GM12878 (cell line): ENCODE data around the gene TUBB4B. TPM values are rescaled to one million over a fixed set of nuclear protein-coding genes. Genes with fewer than 3 reads are reported as not detected.

ENCODE experiments used
- BACH1 ChIP-seq: fragments of 450-650 bp; IDR thresholded peaks from 2 replicates; pipeline ENCODE4 v1.6.1; 2017; ENCODE audit warnings: mild to moderate bottlenecking, borderline replicate concordance
- CBX5 ChIP-seq: sonication (generic); IDR thresholded peaks from 2 replicates; pipeline ENCODE4 v1.6.1; 2016; ENCODE audit warnings: low read depth, moderate library complexity, mild to moderate bottlenecking, inconsistent platforms
- CREB1 ChIP-seq: IDR thresholded peaks from 2 replicates; pipeline ENCODE4 v1.6.1; 2012; ENCODE audit warnings: low read depth, mild to moderate bottlenecking, inconsistent platforms
- IKZF2 ChIP-seq, 2 experiments: fragments of 450-650 bp; IDR thresholded peaks; 2 replicates each; pipeline ENCODE4 v1.6.1; 2017; ENCODE audit warnings: mild to moderate bottlenecking in 2 of 2, moderate library complexity in 2 of 2
- KDM1A ChIP-seq: fragments of 200-600 bp; sonication (generic); IDR thresholded peaks from 2 replicates; pipeline ENCODE4 v1.6.1; 2016; ENCODE audit warnings: borderline replicate concordance
- KLF5 ChIP-seq: fragments of 450-650 bp; IDR thresholded peaks from 2 replicates; pipeline ENCODE4 v1.6.1; 2014; ENCODE audit warnings: mild to moderate bottlenecking; ENCODE audit not compliant: partially characterized antibody
- NFXL1 ChIP-seq: fragments of 450-650 bp; IDR thresholded peaks from 2 replicates; pipeline ENCODE4 v1.6.1; 2017; ENCODE audit warnings: antibody characterized with exemption, mild to moderate bottlenecking, borderline replicate concordance
- NR2F1 ChIP-seq: fragments of 450-650 bp; conservative IDR thresholded peaks from 2 replicates; pipeline ENCODE4 v1.6.1; 2017; ENCODE audit warnings: mild to moderate bottlenecking
- PAX5 ChIP-seq: IDR thresholded peaks from 2 replicates; pipeline ENCODE4 v1.6.1; 2011; ENCODE audit warnings: low read depth, low read length, borderline replicate concordance
- RUNX3 ChIP-seq: IDR thresholded peaks from 2 replicates; pipeline ENCODE4 v1.6.1; 2012; ENCODE audit warnings: low read length, inconsistent platforms
- SIX5 ChIP-seq: IDR thresholded peaks from 2 replicates; pipeline ENCODE4 v1.6.1; 2011; ENCODE audit warnings: mild to moderate bottlenecking, low read depth, low read length, moderate library complexity; ENCODE audit not compliant: severe bottlenecking
- SMAD5 ChIP-seq: IDR thresholded peaks from 2 replicates; pipeline ENCODE4 v1.6.1; 2016; ENCODE audit warnings: antibody characterized with exemption, low read depth
- SREBF1 ChIP-seq: IDR thresholded peaks from 2 replicates; pipeline ENCODE4 v1.6.1; 2012; ENCODE audit warnings: mild to moderate bottlenecking, low read length
- STAT1 ChIP-seq: fragments of 450-650 bp; conservative IDR thresholded peaks from 2 replicates; pipeline ENCODE4 v1.6.1; 2014; ENCODE audit warnings: antibody characterized with exemption, mild to moderate bottlenecking
- STAT3 ChIP-seq: IDR thresholded peaks from 2 replicates; pipeline ENCODE4 v1.6.1; 2011; ENCODE audit warnings: low read depth, low read length, improper control_type of control experiment
- SUZ12 ChIP-seq: fragments of 200-600 bp; sonication (generic); IDR thresholded peaks from one replicate; pipeline ENCODE4 v1.6.1; 2018; ENCODE audit warnings: antibody characterized with exemption, mild to moderate bottlenecking; ENCODE audit not compliant: unreplicated experiment
- TAF1 ChIP-seq: IDR thresholded peaks from 2 replicates; pipeline ENCODE4 v1.6.1; 2011; ENCODE audit warnings: mild to moderate bottlenecking, low read depth, low read length, borderline replicate concordance
- TARDBP ChIP-seq: IDR thresholded peaks from 2 replicates; pipeline ENCODE4 v1.6.1; 2016; ENCODE audit warnings: borderline replicate concordance
- ZNF217 ChIP-seq: fragments of 450-650 bp; IDR thresholded peaks from 2 replicates; pipeline ENCODE4 v1.6.1; 2017; ENCODE audit warnings: antibody characterized with exemption, mild to moderate bottlenecking
- ZNF24 ChIP-seq: fragments of 450-650 bp; IDR thresholded peaks from 2 replicates; pipeline ENCODE4 v1.6.1; 2017; ENCODE audit warnings: antibody characterized with exemption, mild to moderate bottlenecking
- ZNF622 ChIP-seq: fragments of 450-650 bp; IDR thresholded peaks from 2 replicates; pipeline ENCODE4 v1.6.1; 2017; ENCODE audit warnings: mild to moderate bottlenecking, inconsistent platforms
- polyA plus RNA-seq, 11 experiments: library from polyadenylated mRNA; depleted of rRNA in 4 of 11; unstranded in 6 of 11; stranded (reverse) in 5 of 11; fragments of >200 nt; fragmentation: Nextera tagmentation in 4 of 11; fragmentation: Illumina TruSeq in 1 of 11; extraction: Ambion mirVana in 4 of 11; extraction: Trizol in 1 of 11; gene quantifications; 1 replicate in 1 of 11; 2 replicates in 10 of 11; pipeline versions ENCODE4 v1.2.1 to v1.2.3, GENCODE V29; 2011 to 2016; ENCODE audit warnings: inconsistent platforms in 2 of 11, missing spikeins in 2 of 11, low read depth in 1 of 11
- total RNA-seq, 4 experiments: library from RNA; depleted of rRNA in 3 of 4; stranded (reverse); fragments of >200 nt in 3 of 4; fragmentation: Illumina TruSeq in 1 of 4; extraction: Trizol in 1 of 4; gene quantifications; 2 replicates each; pipeline versions ENCODE4 v1.2.1 to v1.2.3, GENCODE V29; 2013 to 2021
- TF ChIP-seq, protein P1 (sequence below): fragments of 150-350 bp; IDR thresholded peaks from 2 replicates; pipeline ENCODE4 v1.6.1; 2016; ENCODE audit warnings: low read depth, low read length
- TF ChIP-seq, protein P2 (sequence below): IDR thresholded peaks from 2 replicates; pipeline ENCODE4 v1.6.1; 2011; ENCODE audit warnings: borderline replicate concordance, low read depth, mild to moderate bottlenecking, moderate library complexity, low read length; ENCODE audit not compliant: insufficient read depth, poor library complexity, severe bottlenecking
- TF ChIP-seq, protein P3 (sequence below): fragments of 450-650 bp; formaldehyde crosslinking; IDR thresholded peaks from 2 replicates; pipeline ENCODE4 v1.5.0; 2022; ENCODE audit warnings: mild to moderate bottlenecking, missing genetic modification characterization

The TUBB4B gene
- total and polyA plus RNA-seq, 10 of the 15 experiments (the other 5 are each of a cell fraction or from before 2014, with no cell fraction given) = 23.0 to 532 (median 254) TPM

DNA sequence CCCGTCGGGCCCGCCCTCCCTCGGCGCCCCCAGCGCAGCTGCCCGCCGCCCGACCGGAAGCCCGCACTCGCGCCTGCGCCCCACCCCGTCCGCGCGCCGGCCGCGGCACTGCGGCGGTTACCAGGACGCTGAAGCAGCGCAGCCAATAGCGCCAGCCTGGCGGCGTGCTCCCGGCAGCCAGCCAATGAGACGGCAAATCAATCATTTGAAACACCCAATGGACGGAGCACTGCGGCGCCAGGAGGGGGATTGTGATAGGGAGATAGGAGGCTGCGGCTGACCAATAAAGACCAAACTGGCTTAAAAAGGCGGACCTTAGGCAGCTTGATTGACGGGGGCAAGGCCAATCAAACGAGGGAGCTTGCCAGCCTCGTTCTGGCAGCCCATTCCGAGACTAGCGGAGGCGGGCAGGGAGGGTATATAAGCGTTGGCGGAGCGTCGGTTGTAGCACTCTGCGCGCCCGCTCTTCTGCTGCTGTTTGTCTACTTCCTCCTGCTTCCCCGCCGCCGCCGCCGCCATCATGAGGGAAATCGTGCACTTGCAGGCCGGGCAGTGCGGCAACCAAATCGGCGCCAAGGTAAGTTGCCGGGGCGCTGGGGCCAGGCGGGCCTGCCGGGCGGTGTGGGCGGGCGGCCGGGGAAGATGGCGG, at the start of gene TUBB4B (continued):
- TF ChIP-seq STAT1 (peak; percentile 93), ZNF24 (peak; percentile 39; the same call in 1 of the 2 replicates), KLF5 (peak; percentile 91), PAX5 (peak; percentile 34; the same call in 1 of the 2 replicates), NFXL1 (peak; percentile 48; the same call in 1 of the 2 replicates), RUNX3 (no peak), SMAD5 (peak; percentile 99), SUZ12 (no peak), CREB1 (no peak), TARDBP (0 out of 2 replicates have a peak, but pooled peaks have one; percentile 49), SIX5 (no peak), KDM1A (no peak), BACH1 (peak; percentile 97), ZNF217 (no peak), CBX5 (no peak), TAF1 (peak; percentile 98), STAT3 (no peak), ZNF622 (no peak), SREBF1 (no peak; the same call in 1 of the 2 replicates), IKZF2 (IDR thresholded peaks at IDR 0.05) (no peak), NR2F1 (peak; percentile 54)
- TF ChIP-seq, protein P1, sequence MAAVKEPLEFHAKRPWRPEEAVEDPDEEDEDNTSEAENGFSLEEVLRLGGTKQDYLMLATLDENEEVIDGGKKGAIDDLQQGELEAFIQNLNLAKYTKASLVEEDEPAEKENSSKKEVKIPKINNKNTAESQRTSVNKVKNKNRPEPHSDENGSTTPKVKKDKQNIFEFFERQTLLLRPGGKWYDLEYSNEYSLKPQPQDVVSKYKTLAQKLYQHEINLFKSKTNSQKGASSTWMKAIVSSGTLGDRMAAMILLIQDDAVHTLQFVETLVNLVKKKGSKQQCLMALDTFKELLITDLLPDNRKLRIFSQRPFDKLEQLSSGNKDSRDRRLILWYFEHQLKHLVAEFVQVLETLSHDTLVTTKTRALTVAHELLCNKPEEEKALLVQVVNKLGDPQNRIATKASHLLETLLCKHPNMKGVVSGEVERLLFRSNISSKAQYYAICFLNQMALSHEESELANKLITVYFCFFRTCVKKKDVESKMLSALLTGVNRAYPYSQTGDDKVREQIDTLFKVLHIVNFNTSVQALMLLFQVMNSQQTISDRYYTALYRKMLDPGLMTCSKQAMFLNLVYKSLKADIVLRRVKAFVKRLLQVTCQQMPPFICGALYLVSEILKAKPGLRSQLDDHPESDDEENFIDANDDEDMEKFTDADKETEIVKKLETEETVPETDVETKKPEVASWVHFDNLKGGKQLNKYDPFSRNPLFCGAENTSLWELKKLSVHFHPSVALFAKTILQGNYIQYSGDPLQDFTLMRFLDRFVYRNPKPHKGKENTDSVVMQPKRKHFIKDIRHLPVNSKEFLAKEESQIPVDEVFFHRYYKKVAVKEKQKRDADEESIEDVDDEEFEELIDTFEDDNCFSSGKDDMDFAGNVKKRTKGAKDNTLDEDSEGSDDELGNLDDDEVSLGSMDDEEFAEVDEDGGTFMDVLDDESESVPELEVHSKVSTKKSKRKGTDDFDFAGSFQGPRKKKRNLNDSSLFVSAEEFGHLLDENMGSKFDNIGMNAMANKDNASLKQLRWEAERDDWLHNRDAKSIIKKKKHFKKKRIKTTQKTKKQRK = peak; percentile 95
- TF ChIP-seq, protein P2, sequence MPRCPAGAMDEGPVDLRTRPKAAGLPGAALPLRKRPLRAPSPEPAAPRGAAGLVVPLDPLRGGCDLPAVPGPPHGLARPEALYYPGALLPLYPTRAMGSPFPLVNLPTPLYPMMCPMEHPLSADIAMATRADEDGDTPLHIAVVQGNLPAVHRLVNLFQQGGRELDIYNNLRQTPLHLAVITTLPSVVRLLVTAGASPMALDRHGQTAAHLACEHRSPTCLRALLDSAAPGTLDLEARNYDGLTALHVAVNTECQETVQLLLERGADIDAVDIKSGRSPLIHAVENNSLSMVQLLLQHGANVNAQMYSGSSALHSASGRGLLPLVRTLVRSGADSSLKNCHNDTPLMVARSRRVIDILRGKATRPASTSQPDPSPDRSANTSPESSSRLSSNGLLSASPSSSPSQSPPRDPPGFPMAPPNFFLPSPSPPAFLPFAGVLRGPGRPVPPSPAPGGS = no peak
- TF ChIP-seq, protein P3, sequence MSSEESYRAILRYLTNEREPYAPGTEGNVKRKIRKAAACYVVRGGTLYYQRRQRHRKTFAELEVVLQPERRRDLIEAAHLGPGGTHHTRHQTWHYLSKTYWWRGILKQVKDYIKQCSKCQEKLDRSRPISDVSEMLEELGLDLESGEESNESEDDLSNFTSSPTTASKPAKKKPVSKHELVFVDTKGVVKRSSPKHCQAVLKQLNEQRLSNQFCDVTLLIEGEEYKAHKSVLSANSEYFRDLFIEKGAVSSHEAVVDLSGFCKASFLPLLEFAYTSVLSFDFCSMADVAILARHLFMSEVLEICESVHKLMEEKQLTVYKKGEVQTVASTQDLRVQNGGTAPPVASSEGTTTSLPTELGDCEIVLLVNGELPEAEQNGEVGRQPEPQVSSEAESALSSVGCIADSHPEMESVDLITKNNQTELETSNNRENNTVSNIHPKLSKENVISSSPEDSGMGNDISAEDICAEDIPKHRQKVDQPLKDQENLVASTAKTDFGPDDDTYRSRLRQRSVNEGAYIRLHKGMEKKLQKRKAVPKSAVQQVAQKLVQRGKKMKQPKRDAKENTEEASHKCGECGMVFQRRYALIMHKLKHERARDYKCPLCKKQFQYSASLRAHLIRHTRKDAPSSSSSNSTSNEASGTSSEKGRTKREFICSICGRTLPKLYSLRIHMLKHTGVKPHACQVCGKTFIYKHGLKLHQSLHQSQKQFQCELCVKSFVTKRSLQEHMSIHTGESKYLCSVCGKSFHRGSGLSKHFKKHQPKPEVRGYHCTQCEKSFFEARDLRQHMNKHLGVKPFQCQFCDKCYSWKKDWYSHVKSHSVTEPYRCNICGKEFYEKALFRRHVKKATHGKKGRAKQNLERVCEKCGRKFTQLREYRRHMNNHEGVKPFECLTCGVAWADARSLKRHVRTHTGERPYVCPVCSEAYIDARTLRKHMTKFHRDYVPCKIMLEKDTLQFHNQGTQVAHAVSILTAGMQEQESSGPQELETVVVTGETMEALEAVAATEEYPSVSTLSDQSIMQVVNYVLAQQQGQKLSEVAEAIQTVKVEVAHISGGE (CRISPR knock-in tag) = no peak
